A673 (cell line): Measurements from ENCODE around the gene SLIT1.

ENCODE experiments used
- EZH2 ChIP-seq: fragments of 200-600 bp; sonication (generic); IDR thresholded peaks from 2 replicates; pipeline ENCODE4 v1.6.1; 2017; ENCODE audit warnings: borderline replicate concordance, low read depth, mild to moderate bottlenecking, mixed read lengths, antibody characterized with exemption, low read length; ENCODE audit not compliant: poor library complexity, severe bottlenecking
- TF ChIP-seq, protein P1 (sequence below): fragments of 300-800, 200-600 bp; sonication (generic); conservative IDR thresholded peaks from 2 replicates; pipeline ENCODE4 v1.5.1; 2017; ENCODE audit warnings: low read depth, mild to moderate bottlenecking, antibody characterized with exemption, low read length, moderate library complexity, mixed read lengths

- TF ChIP-seq, protein P1, sequence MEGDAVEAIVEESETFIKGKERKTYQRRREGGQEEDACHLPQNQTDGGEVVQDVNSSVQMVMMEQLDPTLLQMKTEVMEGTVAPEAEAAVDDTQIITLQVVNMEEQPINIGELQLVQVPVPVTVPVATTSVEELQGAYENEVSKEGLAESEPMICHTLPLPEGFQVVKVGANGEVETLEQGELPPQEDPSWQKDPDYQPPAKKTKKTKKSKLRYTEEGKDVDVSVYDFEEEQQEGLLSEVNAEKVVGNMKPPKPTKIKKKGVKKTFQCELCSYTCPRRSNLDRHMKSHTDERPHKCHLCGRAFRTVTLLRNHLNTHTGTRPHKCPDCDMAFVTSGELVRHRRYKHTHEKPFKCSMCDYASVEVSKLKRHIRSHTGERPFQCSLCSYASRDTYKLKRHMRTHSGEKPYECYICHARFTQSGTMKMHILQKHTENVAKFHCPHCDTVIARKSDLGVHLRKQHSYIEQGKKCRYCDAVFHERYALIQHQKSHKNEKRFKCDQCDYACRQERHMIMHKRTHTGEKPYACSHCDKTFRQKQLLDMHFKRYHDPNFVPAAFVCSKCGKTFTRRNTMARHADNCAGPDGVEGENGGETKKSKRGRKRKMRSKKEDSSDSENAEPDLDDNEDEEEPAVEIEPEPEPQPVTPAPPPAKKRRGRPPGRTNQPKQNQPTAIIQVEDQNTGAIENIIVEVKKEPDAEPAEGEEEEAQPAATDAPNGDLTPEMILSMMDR = no peak
- TF ChIP-seq EZH2 = no peak
Measured at GRCh38 chr10:97057491-97058235, 128.1 kb downstream of the SLIT1 start.
